Measurements from ENCODE around the gene ZNF223.

- TF ChIP-seq CTCF (conservative IDR thresholded peaks at IDR 0.05) (no peak), ZFX (IDR thresholded peaks at IDR 0.05) (no peak)
These were observed 26.5 kb upstream of the ZNF223 start, which contains the start of gene ZNF222 for GRCh38 chr19:44025217-44025936.

All from C4-2B (cell line).